ENCODE measurements around the gene ZNF521.
A peak's percentile ranks its signal among the peaks of the same experiment; 100 is the strongest.
"Not testable (repeated sequence)": the region's sequence is repeated elsewhere in the genome, so short reads cannot be mapped to it uniquely, and the experiment has no call there.

ZNF521 gene

GRCh38 chr18:25039781-25040180 lies 312.2 kb downstream of the ZNF521 start:
- Mint-ChIP-seq H3K36me3 (no peaks in the 10 kb centered on the region), H3K27ac (no peak overlapping the region), H3K4me1 (no peaks in the 10 kb centered on the region), H3K4me3 (no peak overlapping the region), H3K9me3 (no peaks in the 10 kb centered on the region), H3K27me3 (peaks cover 23% of the 10 kb centered on the region)
- no peak for ATAC-seq

DNA sequence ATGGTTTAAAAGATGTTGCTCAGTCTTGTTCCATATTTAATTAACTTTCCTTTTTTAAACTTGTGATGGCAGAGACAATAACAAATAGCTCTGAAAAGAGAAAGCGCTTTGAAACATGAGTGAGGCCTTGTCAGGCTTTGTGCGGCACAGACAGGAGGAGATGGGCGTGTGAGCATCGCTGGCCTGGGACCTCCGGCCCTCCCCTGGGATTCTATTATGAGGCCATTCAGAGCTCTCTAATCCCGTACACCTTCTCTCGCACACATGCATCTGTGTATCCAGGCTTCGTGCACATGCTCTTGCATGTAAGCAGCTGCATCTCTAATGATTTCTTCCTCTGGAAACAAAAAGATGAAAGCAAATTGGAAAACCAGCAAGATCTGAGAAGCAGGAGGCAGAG lies 313.7 kb downstream of the ZNF521 start:
- Mint-ChIP-seq H3K4me3 (no peak overlapping the region), H3K27me3 (peaks cover 12% of the 10 kb centered on the region), H3K36me3 (no peaks in the 10 kb centered on the region), H3K9me3 (peaks cover 1% of the 10 kb centered on the region), H3K27ac (no peak overlapping the region), H3K4me1 (no peaks in the 10 kb centered on the region)
- no peak for ATAC-seq

GRCh38 chr18:25033747-25034471 lies 318.1 kb downstream of the ZNF521 start:
- H3K27me3 Mint-ChIP-seq: no peaks in the 10 kb centered on the region
- no peak for ATAC-seq
- peaks cover 6% of the 10 kb centered on the region for H3K9me3 Mint-ChIP-seq
- no peak overlapping the region for H3K4me3 Mint-ChIP-seq
- H3K36me3 Mint-ChIP-seq: no peaks in the 10 kb centered on the region
- no peak overlapping the region for H3K27ac Mint-ChIP-seq
- H3K4me1 Mint-ChIP-seq: no peaks in the 10 kb centered on the region

- not testable (repeated sequence) for H3K4me1 Mint-ChIP-seq, H3K36me3 Mint-ChIP-seq, ATAC-seq, H3K27me3 Mint-ChIP-seq, H3K4me3 Mint-ChIP-seq, H3K9me3 Mint-ChIP-seq
- peak overlapping the region; percentile 3 for H3K27ac Mint-ChIP-seq
Measured at GRCh38 chr18:25033175-25033574, 318.8 kb downstream of the ZNF521 start.

- Mint-ChIP-seq H3K27ac (no peak overlapping the region), H3K9me3 (peaks cover 6% of the 10 kb centered on the region), H3K27me3 (no peaks in the 10 kb centered on the region), H3K4me1 (no peaks in the 10 kb centered on the region), H3K36me3 (no peaks in the 10 kb centered on the region), H3K4me3 (no peak overlapping the region)
- no peak for ATAC-seq
Measured at GRCh38 chr18:25029802-25030201, 322.2 kb downstream of the ZNF521 start.

GRCh38 chr18:25019931-25020330 lies 332.0 kb downstream of the ZNF521 start:
- no peak for ATAC-seq

GRCh38 chr18:25019086-25019860 lies 332.7 kb downstream of the ZNF521 start:
- no peak overlapping the region for H3K27ac Mint-ChIP-seq

More at GRCh38 chr18:25019931-25020330, 332.0 kb downstream of the ZNF521 start:
- Mint-ChIP-seq H3K27ac (no peak overlapping the region), H3K4me1 (no peaks in the 10 kb centered on the region), H3K27me3 (peaks cover 19% of the 10 kb centered on the region), H3K36me3 (no peaks in the 10 kb centered on the region), H3K4me3 (no peak overlapping the region), H3K9me3 (peaks cover 8% of the 10 kb centered on the region)

GRCh38 chr18:25016666-25017065 lies 335.3 kb downstream of the ZNF521 start:
- ATAC-seq: no peak
- H3K27ac Mint-ChIP-seq: no peak overlapping the region
- H3K4me3 Mint-ChIP-seq: no peak overlapping the region
- H3K27me3 Mint-ChIP-seq: peaks cover 20% of the 10 kb centered on the region
- peaks cover 8% of the 10 kb centered on the region for H3K9me3 Mint-ChIP-seq
- no peaks in the 10 kb centered on the region for H3K4me1 Mint-ChIP-seq
- no peaks in the 10 kb centered on the region for H3K36me3 Mint-ChIP-seq

More at GRCh38 chr18:25019086-25019860, 332.7 kb downstream of the ZNF521 start:
- peaks cover 20% of the 10 kb centered on the region for H3K27me3 Mint-ChIP-seq
- peaks cover 8% of the 10 kb centered on the region for H3K9me3 Mint-ChIP-seq
- no peak overlapping the region for H3K4me3 Mint-ChIP-seq
- H3K36me3 Mint-ChIP-seq: no peaks in the 10 kb centered on the region
- no peak for ATAC-seq
- no peaks in the 10 kb centered on the region for H3K4me1 Mint-ChIP-seq

DNA sequence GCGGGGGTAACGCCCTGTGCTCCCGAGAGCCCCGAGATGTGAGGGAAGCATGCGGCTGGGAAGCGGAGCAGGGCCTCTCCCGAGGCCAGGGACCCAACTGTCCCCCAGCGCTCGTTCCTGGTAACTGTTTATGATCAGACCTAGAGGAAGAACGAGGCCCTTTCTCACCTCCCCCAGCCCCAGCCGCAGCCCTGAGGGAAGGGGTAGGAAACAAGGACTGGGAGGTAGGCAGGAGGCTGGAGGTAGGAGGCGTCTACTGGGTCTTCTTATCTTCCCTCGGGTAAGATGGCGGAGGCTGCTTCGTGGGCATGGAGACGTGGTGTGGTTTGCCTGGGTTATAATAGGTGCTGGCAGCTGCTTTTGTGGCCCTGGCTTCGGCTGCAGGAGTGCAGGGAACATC lies 335.8 kb downstream of the ZNF521 start:
- Mint-ChIP-seq H3K4me1 (no peaks in the 10 kb centered on the region), H3K27me3 (peaks cover 20% of the 10 kb centered on the region), H3K4me3 (no peak overlapping the region), H3K27ac (no peak overlapping the region), H3K36me3 (no peaks in the 10 kb centered on the region), H3K9me3 (peaks cover 7% of the 10 kb centered on the region)
- no peak for ATAC-seq

Data from stimulated activated memory B cell treated with anti-CD40 and anti-IgM and Interleukin-4, amounts not matched to agents 10 μg/mL and 1 μg/mL and 100 μg/mL, for 72 hours (primary cell).